ENCODE measurements around the gene PPP1R27. TPM values are rescaled to one million over a fixed set of nuclear protein-coding genes. Genes with fewer than 3 reads are reported as not detected.

The PPP1R27 gene
- total and polyA plus RNA-seq, 9 of the 15 experiments (the other 6 are each of a cell fraction or from before 2014, with no cell fraction given), result 0.29 to 6.9 (median 1.5) TPM; not detected in 2

- TF ChIP-seq MXD1 (CRISPR knock-in tag; IDR thresholded peaks at IDR 0.05; ENCODE audit: borderline replicate concordance, poor library complexity, severe bottlenecking) (peak; percentile 82), PHF20 (IDR thresholded peaks at IDR 0.05; ENCODE audit: partially characterized antibody) (peak; percentile 82), MLX (CRISPR knock-in tag; conservative IDR thresholded peaks at IDR 0.05) (0 out of 4 replicates have a peak, but pooled peaks of 1 of the 2 experiments have one; percentile 8), EZH2 (IDR thresholded peaks at IDR 0.05; ENCODE audit: borderline replicate concordance, low read depth, low read length) (peak; percentile 100), DACH1 (IDR thresholded peaks at IDR 0.05; ENCODE audit: partially characterized antibody) (peak; percentile 43), MAX (CRISPR knock-in tag; IDR thresholded peaks at IDR 0.05) (peak; percentile 86), CUX1 (CRISPR knock-in tag; IDR thresholded peaks at IDR 0.05) (peak; percentile 100), TCF15 (CRISPR knock-in tag; IDR thresholded peaks at IDR 0.05) (peak; percentile 87; the same call in 1 of the 2 replicates), HMBOX1 (IDR thresholded peaks at IDR 0.05) (no peak), IRF1 (CRISPR knock-in tag; IDR thresholded peaks at IDR 0.05; ENCODE audit: borderline replicate concordance) (no peak), SUPT5H (IDR thresholded peaks at IDR 0.05) (peak; percentile 95), SIN3B (IDR thresholded peaks at IDR 0.05; ENCODE audit: low read depth) (peak; percentile 93), C11orf30 (IDR thresholded peaks at IDR 0.05; ENCODE audit: low read depth) (peak; percentile 92), BCL6 (CRISPR knock-in tag; IDR thresholded peaks at IDR 0.05) (peak; percentile 93), L3MBTL2 (IDR thresholded peaks at IDR 0.05) (peak; percentile 98), HNRNPLL (IDR thresholded peaks at IDR 0.05; ENCODE audit: low read depth, low read length, poor library complexity, severe bottlenecking) (peak; percentile 79), STAT5B (CRISPR knock-in tag; IDR thresholded peaks at IDR 0.05) (no peak)
Observed at GRCh38 chr17:81860756-81861568, 26.1 kb upstream of the PPP1R27 start (continued).
